Measurements from ENCODE around the gene MAGI3. TPM values are rescaled to one million over a fixed set of nuclear protein-coding genes. Genes with fewer than 3 reads are reported as not detected.

MAGI3 gene
- total RNA-seq, 3 donors from 2014 or later (not counting 1 experiment from before 2014, with no cell fraction given) = 0.61 to 1.6 (median 0.66) TPM

GRCh38 chr1:113674591-113674990, 284.3 kb downstream of the MAGI3 start:
- H3K9me3 Mint-ChIP-seq = no peaks in the 10 kb centered on the region
- H3K27ac Mint-ChIP-seq = no peak overlapping the region
- Histone ChIP-seq H3K27me3 (ENCODE audit: control insufficient read depth, insufficient read depth, low read length) (no peaks in the 10 kb centered on the region), H3K36me3 (ENCODE audit: control insufficient read depth, insufficient read depth, low read length) (no peaks in the 10 kb centered on the region), H3K4me1 (ENCODE audit: control insufficient read depth, insufficient read depth, low read length) (no peaks in the 10 kb centered on the region), H3K27ac (ENCODE audit: low read length) (no peak overlapping the region), H3K9me3 (ENCODE audit: control insufficient read depth, insufficient read depth, low read length) (no peaks in the 10 kb centered on the region), H3K4me3 (ENCODE audit: low read length) (no peak overlapping the region)
- TF ChIP-seq CTCF (IDR thresholded peaks at IDR 0.05) = no peak
- DNase-seq (no peak), ATAC-seq (no peak)
- peaks cover 4 to 16% of the 10 kb centered on the region in 2 donors for H3K27me3 Mint-ChIP-seq (ENCODE audit: low read depth in 2 of 2)
- H3K4me3 Mint-ChIP-seq = no peak overlapping the region
- no peaks in the 10 kb centered on the region for H3K36me3 Mint-ChIP-seq
- intact Hi-C loops (cut with micrococcal nuclease) = no loop called here
- WGBS (ENCODE audit: insufficient coverage) = 95% methylated on average over 1 of the region's 1 CpG
- no peaks in the 10 kb centered on the region for H3K4me1 Mint-ChIP-seq

GRCh38 chr1:113675302-113675701, 285.0 kb downstream of the MAGI3 start:
- no peaks in the 10 kb centered on the region for H3K4me1 ChIP-seq (ENCODE audit: control insufficient read depth, insufficient read depth, low read length)
- TF ChIP-seq CTCF (IDR thresholded peaks at IDR 0.05) = no peak
- no peak for ATAC-seq
- intact Hi-C loops (cut with micrococcal nuclease) = loop anchor here (5.0 kb wide), 2 partner anchors 793 to 868 kb away; no protein-coding TSS in a partner anchor
- 94% methylated on average over 2 of the region's 2 CpGs for WGBS (ENCODE audit: insufficient coverage)
- H3K27ac ChIP-seq (ENCODE audit: low read length) = no peak overlapping the region
- no peaks in the 10 kb centered on the region for H3K4me1 Mint-ChIP-seq
- no peak overlapping the region for H3K4me3 Mint-ChIP-seq
- H3K36me3 ChIP-seq (ENCODE audit: control insufficient read depth, insufficient read depth, low read length) = no peaks in the 10 kb centered on the region
- H3K27me3 Mint-ChIP-seq (ENCODE audit: low read depth in 2 of 2) = peaks cover 4 to 16% of the 10 kb centered on the region in 2 donors
- H3K27me3 ChIP-seq (ENCODE audit: control insufficient read depth, insufficient read depth, low read length) = no peaks in the 10 kb centered on the region
- H3K9me3 ChIP-seq (ENCODE audit: control insufficient read depth, insufficient read depth, low read length) = no peaks in the 10 kb centered on the region
- no peaks in the 10 kb centered on the region for H3K36me3 Mint-ChIP-seq
- no peak for DNase-seq
- H3K27ac Mint-ChIP-seq = no peak overlapping the region
- H3K9me3 Mint-ChIP-seq = no peaks in the 10 kb centered on the region
- H3K4me3 ChIP-seq (ENCODE audit: low read length) = no peak overlapping the region

- H3K36me3 ChIP-seq (ENCODE audit: control insufficient read depth, insufficient read depth, low read length) = no peaks in the 10 kb centered on the region
- no peak overlapping the region for H3K27ac ChIP-seq (ENCODE audit: low read length)
- H3K4me1 ChIP-seq (ENCODE audit: control insufficient read depth, insufficient read depth, low read length) = no peaks in the 10 kb centered on the region
- no peak for TF ChIP-seq CTCF (IDR thresholded peaks at IDR 0.05)
- DNase-seq = no peak
- Mint-ChIP-seq H3K4me3 (no peak overlapping the region), H3K9me3 (no peaks in the 10 kb centered on the region), H3K27ac (no peak overlapping the region), H3K36me3 (no peaks in the 10 kb centered on the region), H3K4me1 (no peaks in the 10 kb centered on the region), H3K27me3 (ENCODE audit: low read depth in 2 of 2) (peaks cover 4 to 16% of the 10 kb centered on the region in 2 donors)
- WGBS (ENCODE audit: insufficient coverage) = 99% methylated on average over 4 of the region's 5 CpGs
- H3K27me3 ChIP-seq (ENCODE audit: control insufficient read depth, insufficient read depth, low read length) = no peaks in the 10 kb centered on the region
- no peak overlapping the region for H3K4me3 ChIP-seq (ENCODE audit: low read length)
- ATAC-seq = no peak
- no peaks in the 10 kb centered on the region for H3K9me3 ChIP-seq (ENCODE audit: control insufficient read depth, insufficient read depth, low read length)
- intact Hi-C loops (cut with micrococcal nuclease) = loop anchor here (5.0 kb wide), 2 partner anchors 794 to 869 kb away; no protein-coding TSS in a partner anchor
Observed at GRCh38 chr1:113676524-113676923, 286.2 kb downstream of the MAGI3 start.

All from natural killer cell (primary cell).